K562 (cell line): ENCODE data around the gene CD4. TPM values are rescaled to one million over a fixed set of nuclear protein-coding genes. Genes with fewer than 3 reads are reported as not detected.
A peak's percentile ranks its signal among the peaks of the same experiment; 100 is the strongest.

Experiments used
- CREB1 ChIP-seq, 2 experiments: sonication (generic) in 1 of 2; formaldehyde crosslinking in 1 of 2; IDR thresholded peaks; 2 replicates each; pipeline versions ENCODE4 v1.6.1 to v1.8.0; 2012 to 2022; ENCODE audit warnings: inconsistent platforms in 1 of 2, mild to moderate bottlenecking in 1 of 2, missing genetic modification reagents in 1 of 2, moderate library complexity in 1 of 2
- FOXA3 ChIP-seq, 2 experiments: fragments of 450-650 bp in 1 of 2; sonication (generic) in 1 of 2; formaldehyde crosslinking; IDR thresholded peaks in 1 of 2; conservative IDR thresholded peaks in 1 of 2; 2 replicates each; pipeline versions ENCODE4 v1.4.0 to v1.8.0; 2020 to 2022; ENCODE audit warnings: mild to moderate bottlenecking in 2 of 2, missing genetic modification reagents in 1 of 2
- GATAD2B ChIP-seq: fragments of 450-650 bp; IDR thresholded peaks from 2 replicates; pipeline ENCODE4 v1.6.1; 2017; ENCODE audit warnings: mild to moderate bottlenecking, borderline replicate concordance
- HDAC6 ChIP-seq: IDR thresholded peaks from 2 replicates; pipeline ENCODE4 v1.6.1; 2012; ENCODE audit warnings: low read depth, mild to moderate bottlenecking, control low read depth, inconsistent platforms, low read length, moderate library complexity
- NCOA1 ChIP-seq: fragments of 450-650 bp; IDR thresholded peaks from 2 replicates; pipeline ENCODE4 v1.6.1; 2016; ENCODE audit warnings: low read depth
- PRPF4 ChIP-seq: fragments of 200-400 bp; formaldehyde crosslinking; IDR thresholded peaks from one replicate; pipeline ENCODE4 v1.6.1; 2017; ENCODE audit warnings: low read length, low read depth, mild to moderate bottlenecking; ENCODE audit not compliant: insufficient read depth, poor library complexity, severe bottlenecking
- RBFOX2 ChIP-seq: fragments of 200-400 bp; formaldehyde crosslinking; IDR thresholded peaks from 2 replicates; pipeline ENCODE4 v1.6.1; 2017; ENCODE audit warnings: low read depth, mild to moderate bottlenecking, low read length, moderate library complexity
- SNIP1 ChIP-seq: fragments of 450-650 bp; IDR thresholded peaks from 2 replicates; pipeline ENCODE4 v1.7.1; 2017; ENCODE audit warnings: low read depth, mild to moderate bottlenecking
- SUPT5H ChIP-seq: fragments of 450-650 bp; IDR thresholded peaks from 2 replicates; pipeline ENCODE4 v1.6.1; 2016
- TBP ChIP-seq: optimal IDR thresholded peaks from 2 replicates; pipeline ENCODE3; 2011; ENCODE audit warnings: low read depth, low read length, improper control_type of control experiment
- TCFL5 ChIP-seq: fragments of 250-450 bp; sonication (Bioruptor Pico); conservative IDR thresholded peaks from 2 replicates; pipeline ENCODE4 v1.6.1; 2021; ENCODE audit warnings: mild to moderate bottlenecking, moderate library complexity, matching md5 sums
- ZNF121 ChIP-seq: sonication (generic); formaldehyde crosslinking; conservative IDR thresholded peaks from 2 replicates; pipeline ENCODE4 v1.8.0; 2022; ENCODE audit warnings: missing genetic modification reagents
- ZNF224 ChIP-seq: sonication (generic); formaldehyde crosslinking; IDR thresholded peaks from 2 replicates; pipeline ENCODE4 v1.8.0; 2022; ENCODE audit warnings: mild to moderate bottlenecking, missing genetic modification reagents
- polyA plus RNA-seq, 8 experiments: library from polyadenylated mRNA; depleted of rRNA in 4 of 8; stranded (reverse) in 5 of 8; unstranded in 3 of 8; fragments of >200 nt; fragmentation: Nextera tagmentation in 2 of 8; fragmentation: Illumina TruSeq in 1 of 8; extraction: Ambion mirVana in 2 of 8; extraction: Trizol in 1 of 8; gene quantifications; 2 replicates each; pipeline versions ENCODE4 v1.2.1 to v1.2.3, GENCODE V29; 2011 to 2014; ENCODE audit warnings: inconsistent platforms in 1 of 8, missing spikeins in 1 of 8
- total RNA-seq, 7 experiments: library from RNA; depleted of rRNA in 6 of 7; stranded (reverse); fragments of >200 nt in 6 of 7; fragmentation: Illumina TruSeq in 2 of 7; extraction: Trizol in 2 of 7; gene quantifications; 2 replicates each; pipeline versions ENCODE4 v1.2.1 to v1.2.3, GENCODE V29; 2011 to 2021; ENCODE audit warnings: low replicate concordance in 1 of 7
- TF ChIP-seq, protein P1 (sequence below): fragments of 250-450 bp; sonication (Bioruptor Pico); IDR thresholded peaks from 2 replicates; pipeline ENCODE4 v1.4.0; 2020; ENCODE audit warnings: mild to moderate bottlenecking, moderate library complexity, borderline replicate concordance
- TF ChIP-seq, protein P2 (sequence below): fragments of 450-650 bp; IDR thresholded peaks from 2 replicates; pipeline ENCODE4 v1.6.1; 2016; ENCODE audit warnings: mild to moderate bottlenecking, moderate library complexity

Gene CD4
- total and polyA plus RNA-seq, 9 of the 15 experiments (the other 6 are each of a cell fraction or from before 2014, with no cell fraction given), result 0.06 to 0.27 (median 0.09) TPM; not detected in 5

DNA sequence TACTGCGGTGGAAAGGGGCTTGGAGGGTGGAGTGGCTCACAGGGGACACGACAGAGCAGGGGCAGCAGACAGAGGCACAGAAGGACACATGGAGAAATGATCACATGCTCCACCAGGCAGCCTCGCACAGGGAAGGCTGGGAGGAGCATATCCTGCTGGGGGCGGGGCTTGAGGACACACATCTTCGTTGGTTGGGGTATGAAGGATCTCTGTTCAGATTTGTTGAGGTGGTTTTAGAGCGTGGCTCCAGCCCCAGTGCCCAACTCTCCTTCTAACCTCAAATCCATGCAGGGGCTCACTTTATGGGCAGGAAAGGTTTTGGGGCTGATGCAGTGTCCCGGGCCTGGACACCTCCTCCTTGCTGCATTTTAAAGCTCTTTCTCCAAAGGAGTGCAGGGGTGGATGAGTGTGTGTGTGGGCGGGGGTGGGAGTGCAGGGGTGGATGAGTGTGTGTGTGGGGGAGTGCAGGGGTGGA is 38.1 kb downstream of the CD4 start (continued):
- TF ChIP-seq TCFL5 (CRISPR knock-in tag) (no peak), NCOA1 (no peak), RBFOX2 (peak; percentile 47; the same call in 1 of the 2 replicates), HDAC6 (no peak), CREB1 (IDR thresholded peaks at IDR 0.05) (no peak), CREB1 (CRISPR knock-in tag; IDR thresholded peaks at IDR 0.05) (no peak), SUPT5H (0 out of 2 replicates have a peak, but pooled peaks have one; percentile 32), SNIP1 (no peak), GATAD2B (no peak), PRPF4 (no peak), TBP (peak; percentile 43), ZNF224 (CRISPR knock-in tag) (no peak), FOXA3 (CRISPR knock-in tag; conservative IDR thresholded peaks at IDR 0.05 in 1 of 2, IDR thresholded peaks at IDR 0.05 in 1 of 2) (no peak), ZNF121 (CRISPR knock-in tag) (no peak)
- TF ChIP-seq, protein P1, sequence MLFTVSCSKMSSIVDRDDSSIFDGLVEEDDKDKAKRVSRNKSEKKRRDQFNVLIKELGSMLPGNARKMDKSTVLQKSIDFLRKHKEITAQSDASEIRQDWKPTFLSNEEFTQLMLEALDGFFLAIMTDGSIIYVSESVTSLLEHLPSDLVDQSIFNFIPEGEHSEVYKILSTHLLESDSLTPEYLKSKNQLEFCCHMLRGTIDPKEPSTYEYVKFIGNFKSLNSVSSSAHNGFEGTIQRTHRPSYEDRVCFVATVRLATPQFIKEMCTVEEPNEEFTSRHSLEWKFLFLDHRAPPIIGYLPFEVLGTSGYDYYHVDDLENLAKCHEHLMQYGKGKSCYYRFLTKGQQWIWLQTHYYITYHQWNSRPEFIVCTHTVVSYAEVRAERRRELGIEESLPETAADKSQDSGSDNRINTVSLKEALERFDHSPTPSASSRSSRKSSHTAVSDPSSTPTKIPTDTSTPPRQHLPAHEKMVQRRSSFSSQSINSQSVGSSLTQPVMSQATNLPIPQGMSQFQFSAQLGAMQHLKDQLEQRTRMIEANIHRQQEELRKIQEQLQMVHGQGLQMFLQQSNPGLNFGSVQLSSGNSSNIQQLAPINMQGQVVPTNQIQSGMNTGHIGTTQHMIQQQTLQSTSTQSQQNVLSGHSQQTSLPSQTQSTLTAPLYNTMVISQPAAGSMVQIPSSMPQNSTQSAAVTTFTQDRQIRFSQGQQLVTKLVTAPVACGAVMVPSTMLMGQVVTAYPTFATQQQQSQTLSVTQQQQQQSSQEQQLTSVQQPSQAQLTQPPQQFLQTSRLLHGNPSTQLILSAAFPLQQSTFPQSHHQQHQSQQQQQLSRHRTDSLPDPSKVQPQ (CRISPR knock-in tag), result no peak
- TF ChIP-seq, protein P2, sequence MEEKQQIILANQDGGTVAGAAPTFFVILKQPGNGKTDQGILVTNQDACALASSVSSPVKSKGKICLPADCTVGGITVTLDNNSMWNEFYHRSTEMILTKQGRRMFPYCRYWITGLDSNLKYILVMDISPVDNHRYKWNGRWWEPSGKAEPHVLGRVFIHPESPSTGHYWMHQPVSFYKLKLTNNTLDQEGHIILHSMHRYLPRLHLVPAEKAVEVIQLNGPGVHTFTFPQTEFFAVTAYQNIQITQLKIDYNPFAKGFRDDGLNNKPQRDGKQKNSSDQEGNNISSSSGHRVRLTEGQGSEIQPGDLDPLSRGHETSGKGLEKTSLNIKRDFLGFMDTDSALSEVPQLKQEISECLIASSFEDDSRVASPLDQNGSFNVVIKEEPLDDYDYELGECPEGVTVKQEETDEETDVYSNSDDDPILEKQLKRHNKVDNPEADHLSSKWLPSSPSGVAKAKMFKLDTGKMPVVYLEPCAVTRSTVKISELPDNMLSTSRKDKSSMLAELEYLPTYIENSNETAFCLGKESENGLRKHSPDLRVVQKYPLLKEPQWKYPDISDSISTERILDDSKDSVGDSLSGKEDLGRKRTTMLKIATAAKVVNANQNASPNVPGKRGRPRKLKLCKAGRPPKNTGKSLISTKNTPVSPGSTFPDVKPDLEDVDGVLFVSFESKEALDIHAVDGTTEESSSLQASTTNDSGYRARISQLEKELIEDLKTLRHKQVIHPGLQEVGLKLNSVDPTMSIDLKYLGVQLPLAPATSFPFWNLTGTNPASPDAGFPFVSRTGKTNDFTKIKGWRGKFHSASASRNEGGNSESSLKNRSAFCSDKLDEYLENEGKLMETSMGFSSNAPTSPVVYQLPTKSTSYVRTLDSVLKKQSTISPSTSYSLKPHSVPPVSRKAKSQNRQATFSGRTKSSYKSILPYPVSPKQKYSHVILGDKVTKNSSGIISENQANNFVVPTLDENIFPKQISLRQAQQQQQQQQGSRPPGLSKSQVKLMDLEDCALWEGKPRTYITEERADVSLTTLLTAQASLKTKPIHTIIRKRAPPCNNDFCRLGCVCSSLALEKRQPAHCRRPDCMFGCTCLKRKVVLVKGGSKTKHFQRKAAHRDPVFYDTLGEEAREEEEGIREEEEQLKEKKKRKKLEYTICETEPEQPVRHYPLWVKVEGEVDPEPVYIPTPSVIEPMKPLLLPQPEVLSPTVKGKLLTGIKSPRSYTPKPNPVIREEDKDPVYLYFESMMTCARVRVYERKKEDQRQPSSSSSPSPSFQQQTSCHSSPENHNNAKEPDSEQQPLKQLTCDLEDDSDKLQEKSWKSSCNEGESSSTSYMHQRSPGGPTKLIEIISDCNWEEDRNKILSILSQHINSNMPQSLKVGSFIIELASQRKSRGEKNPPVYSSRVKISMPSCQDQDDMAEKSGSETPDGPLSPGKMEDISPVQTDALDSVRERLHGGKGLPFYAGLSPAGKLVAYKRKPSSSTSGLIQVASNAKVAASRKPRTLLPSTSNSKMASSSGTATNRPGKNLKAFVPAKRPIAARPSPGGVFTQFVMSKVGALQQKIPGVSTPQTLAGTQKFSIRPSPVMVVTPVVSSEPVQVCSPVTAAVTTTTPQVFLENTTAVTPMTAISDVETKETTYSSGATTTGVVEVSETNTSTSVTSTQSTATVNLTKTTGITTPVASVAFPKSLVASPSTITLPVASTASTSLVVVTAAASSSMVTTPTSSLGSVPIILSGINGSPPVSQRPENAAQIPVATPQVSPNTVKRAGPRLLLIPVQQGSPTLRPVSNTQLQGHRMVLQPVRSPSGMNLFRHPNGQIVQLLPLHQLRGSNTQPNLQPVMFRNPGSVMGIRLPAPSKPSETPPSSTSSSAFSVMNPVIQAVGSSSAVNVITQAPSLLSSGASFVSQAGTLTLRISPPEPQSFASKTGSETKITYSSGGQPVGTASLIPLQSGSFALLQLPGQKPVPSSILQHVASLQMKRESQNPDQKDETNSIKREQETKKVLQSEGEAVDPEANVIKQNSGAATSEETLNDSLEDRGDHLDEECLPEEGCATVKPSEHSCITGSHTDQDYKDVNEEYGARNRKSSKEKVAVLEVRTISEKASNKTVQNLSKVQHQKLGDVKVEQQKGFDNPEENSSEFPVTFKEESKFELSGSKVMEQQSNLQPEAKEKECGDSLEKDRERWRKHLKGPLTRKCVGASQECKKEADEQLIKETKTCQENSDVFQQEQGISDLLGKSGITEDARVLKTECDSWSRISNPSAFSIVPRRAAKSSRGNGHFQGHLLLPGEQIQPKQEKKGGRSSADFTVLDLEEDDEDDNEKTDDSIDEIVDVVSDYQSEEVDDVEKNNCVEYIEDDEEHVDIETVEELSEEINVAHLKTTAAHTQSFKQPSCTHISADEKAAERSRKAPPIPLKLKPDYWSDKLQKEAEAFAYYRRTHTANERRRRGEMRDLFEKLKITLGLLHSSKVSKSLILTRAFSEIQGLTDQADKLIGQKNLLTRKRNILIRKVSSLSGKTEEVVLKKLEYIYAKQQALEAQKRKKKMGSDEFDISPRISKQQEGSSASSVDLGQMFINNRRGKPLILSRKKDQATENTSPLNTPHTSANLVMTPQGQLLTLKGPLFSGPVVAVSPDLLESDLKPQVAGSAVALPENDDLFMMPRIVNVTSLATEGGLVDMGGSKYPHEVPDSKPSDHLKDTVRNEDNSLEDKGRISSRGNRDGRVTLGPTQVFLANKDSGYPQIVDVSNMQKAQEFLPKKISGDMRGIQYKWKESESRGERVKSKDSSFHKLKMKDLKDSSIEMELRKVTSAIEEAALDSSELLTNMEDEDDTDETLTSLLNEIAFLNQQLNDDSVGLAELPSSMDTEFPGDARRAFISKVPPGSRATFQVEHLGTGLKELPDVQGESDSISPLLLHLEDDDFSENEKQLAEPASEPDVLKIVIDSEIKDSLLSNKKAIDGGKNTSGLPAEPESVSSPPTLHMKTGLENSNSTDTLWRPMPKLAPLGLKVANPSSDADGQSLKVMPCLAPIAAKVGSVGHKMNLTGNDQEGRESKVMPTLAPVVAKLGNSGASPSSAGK, result peak; percentile 51; the same call in 1 of the 2 replicates
